PC-9 (cell line): ENCODE data around the gene PLEKHA5.

ENCODE experiments used
- EZH2 ChIP-seq: fragments of 200-600 bp; sonication (generic); IDR thresholded peaks from 2 replicates; pipeline ENCODE4 v1.8.0; 2017; ENCODE audit warnings: antibody characterized with exemption, low read depth
- TF ChIP-seq, protein P1 (sequence below): fragments of 200-600 bp; sonication (generic); conservative IDR thresholded peaks from 2 replicates; pipeline ENCODE4 v1.6.1; 2017; ENCODE audit warnings: mixed run types, antibody characterized with exemption, mild to moderate bottlenecking, moderate library complexity

DNA sequence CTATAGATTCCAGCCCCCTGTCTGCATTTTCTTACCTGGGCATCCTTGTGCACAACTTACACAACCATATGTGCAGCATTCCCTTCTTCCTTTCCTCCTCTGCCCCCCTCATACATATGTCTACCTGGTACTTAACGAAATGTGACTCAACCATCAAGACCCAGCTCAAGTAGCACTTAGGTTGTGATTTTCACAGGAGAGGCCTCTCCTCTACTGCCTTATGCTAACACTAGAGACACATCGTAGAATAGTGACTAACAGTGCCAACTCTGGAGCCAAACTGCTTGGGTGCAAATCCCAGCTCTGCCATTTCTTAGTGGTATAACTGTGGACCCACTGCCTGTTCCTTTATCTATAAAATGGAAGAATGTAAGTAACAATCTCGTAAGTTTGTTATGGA, 24.1 kb upstream of the PLEKHA5 start:
- TF ChIP-seq, protein P1, sequence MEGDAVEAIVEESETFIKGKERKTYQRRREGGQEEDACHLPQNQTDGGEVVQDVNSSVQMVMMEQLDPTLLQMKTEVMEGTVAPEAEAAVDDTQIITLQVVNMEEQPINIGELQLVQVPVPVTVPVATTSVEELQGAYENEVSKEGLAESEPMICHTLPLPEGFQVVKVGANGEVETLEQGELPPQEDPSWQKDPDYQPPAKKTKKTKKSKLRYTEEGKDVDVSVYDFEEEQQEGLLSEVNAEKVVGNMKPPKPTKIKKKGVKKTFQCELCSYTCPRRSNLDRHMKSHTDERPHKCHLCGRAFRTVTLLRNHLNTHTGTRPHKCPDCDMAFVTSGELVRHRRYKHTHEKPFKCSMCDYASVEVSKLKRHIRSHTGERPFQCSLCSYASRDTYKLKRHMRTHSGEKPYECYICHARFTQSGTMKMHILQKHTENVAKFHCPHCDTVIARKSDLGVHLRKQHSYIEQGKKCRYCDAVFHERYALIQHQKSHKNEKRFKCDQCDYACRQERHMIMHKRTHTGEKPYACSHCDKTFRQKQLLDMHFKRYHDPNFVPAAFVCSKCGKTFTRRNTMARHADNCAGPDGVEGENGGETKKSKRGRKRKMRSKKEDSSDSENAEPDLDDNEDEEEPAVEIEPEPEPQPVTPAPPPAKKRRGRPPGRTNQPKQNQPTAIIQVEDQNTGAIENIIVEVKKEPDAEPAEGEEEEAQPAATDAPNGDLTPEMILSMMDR, result no peak
- TF ChIP-seq EZH2, result no peak
